ENCODE data around the gene CDH16. TPM values are rescaled to one million over a fixed set of nuclear protein-coding genes. Genes with fewer than 3 reads are reported as not detected.

Gene CDH16
- 0.25 TPM in 1 of 2 replicates, not detected in the other for total RNA-seq (2022)
- percentile 8 among the genes with signal in this experiment for Bru-seq, nascent RNA
- BruChase-seq, experiment 1, labeled RNA remaining after a 6-hour chase: not detected
- BruChase-seq, experiment 2, labeled RNA remaining after a 2-hour chase: percentile 11 among the genes with signal in this experiment
- long read RNA-seq: 0 reads

DNA sequence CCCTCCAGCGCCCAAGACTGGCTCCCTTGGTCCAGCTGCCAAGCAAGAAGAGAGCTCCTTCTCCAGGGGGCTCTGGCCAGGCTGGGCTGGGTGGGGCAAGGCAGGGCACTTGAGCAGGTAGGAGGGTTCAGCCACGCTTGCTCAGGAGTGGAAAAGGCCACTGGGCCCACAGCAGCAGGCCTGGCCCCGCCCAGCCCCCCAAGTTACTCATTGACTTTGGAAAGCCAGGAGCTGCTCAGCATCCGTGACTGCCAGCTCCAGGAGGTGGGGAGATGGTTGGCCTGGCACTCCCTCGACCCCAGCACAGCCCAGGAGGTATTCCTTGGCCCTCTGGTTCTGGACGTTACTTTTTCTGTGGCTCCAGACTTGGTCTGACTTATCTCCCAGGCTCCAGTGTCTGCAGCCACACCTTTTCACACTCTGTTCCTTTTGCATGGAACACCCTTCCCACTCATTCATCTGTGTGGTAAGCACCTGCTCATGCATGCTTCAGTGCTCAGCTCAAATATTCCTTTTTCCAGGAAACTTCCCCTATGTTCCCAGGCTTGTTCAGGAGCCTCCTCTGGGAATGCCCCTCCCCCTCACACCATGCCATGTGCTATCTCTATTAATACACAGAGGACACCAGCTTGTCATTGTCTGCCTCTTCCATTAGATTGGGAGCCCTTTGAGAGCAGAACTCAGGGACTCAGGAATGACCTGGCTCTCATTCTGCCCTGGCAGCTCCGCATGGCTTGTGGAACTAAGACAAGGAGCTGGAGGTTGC, at the start of gene CDH16:
CDH16 (minus strand) TSS at position 83 of the 766 bp plus-strand sequence. CDS start 820 bp downstream, outside the sequence.
- Mint-ChIP-seq H3K4me3 (ENCODE audit: unreplicated experiment) (no peak within 1 kb of the TSS), H3K9me3 (ENCODE audit: unreplicated experiment) (no peaks in the 10 kb centered on the region), H3K4me1 (ENCODE audit: insufficient read depth, unreplicated experiment) (peaks cover 16% of the 10 kb centered on the region), H3K27ac (ENCODE audit: low read depth, unreplicated experiment) (no peak within 1 kb of the TSS), H3K27me3 (ENCODE audit: insufficient read depth, unreplicated experiment) (no peaks in the 10 kb centered on the region), H3K36me3 (ENCODE audit: insufficient read depth, unreplicated experiment) (no peaks in the 10 kb centered on the region)
- CTCF ChIA-PET: interaction anchor here (0.5 to 4.2 kb wide), 9 partner anchors 8 to 240 kb away, joined by 3 to 25 read pairs (median 6); partner anchors contain the start of genes FBXL8, PDP2 and TRADD
- TF ChIP-seq, protein P1, sequence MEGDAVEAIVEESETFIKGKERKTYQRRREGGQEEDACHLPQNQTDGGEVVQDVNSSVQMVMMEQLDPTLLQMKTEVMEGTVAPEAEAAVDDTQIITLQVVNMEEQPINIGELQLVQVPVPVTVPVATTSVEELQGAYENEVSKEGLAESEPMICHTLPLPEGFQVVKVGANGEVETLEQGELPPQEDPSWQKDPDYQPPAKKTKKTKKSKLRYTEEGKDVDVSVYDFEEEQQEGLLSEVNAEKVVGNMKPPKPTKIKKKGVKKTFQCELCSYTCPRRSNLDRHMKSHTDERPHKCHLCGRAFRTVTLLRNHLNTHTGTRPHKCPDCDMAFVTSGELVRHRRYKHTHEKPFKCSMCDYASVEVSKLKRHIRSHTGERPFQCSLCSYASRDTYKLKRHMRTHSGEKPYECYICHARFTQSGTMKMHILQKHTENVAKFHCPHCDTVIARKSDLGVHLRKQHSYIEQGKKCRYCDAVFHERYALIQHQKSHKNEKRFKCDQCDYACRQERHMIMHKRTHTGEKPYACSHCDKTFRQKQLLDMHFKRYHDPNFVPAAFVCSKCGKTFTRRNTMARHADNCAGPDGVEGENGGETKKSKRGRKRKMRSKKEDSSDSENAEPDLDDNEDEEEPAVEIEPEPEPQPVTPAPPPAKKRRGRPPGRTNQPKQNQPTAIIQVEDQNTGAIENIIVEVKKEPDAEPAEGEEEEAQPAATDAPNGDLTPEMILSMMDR (IDR thresholded peaks at IDR 0.05; ENCODE audit: unreplicated experiment): no peak
- POLR2A ChIA-PET: interaction anchor here (0.6 to 2.0 kb wide), 8 partner anchors 9 to 653 kb away, joined by 3 to 11 read pairs (median 4); partner anchors contain the start of gene CIAO2B
- BruUV-seq (replicated peaks): no TSS peak
- no peak for DNase-seq (ENCODE audit: unreplicated experiment)
- intact Hi-C loops (cut with micrococcal nuclease): no loop called here

DNA sequence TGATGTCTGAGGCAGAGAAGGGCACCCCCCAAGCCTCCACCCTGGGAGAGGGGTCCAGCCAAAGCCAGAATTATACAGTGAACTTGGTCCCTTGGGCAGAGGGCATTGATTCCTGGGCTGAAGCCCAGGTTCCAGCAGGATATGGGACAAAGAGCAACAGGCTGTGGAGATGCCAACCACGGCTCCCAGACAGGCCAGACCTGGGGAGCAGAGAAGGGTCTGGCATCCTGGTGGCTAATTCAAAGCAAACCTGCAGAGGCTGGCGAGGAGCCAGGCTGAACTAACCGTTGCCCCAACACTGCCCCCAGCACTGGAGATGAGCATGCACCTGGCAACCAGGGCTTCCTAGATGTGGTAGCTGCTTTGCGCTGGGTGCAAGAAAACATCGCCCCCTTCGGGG, 45.4 kb upstream of the CDH16 start:
- intact Hi-C loops (cut with micrococcal nuclease): no loop called here
- no peak overlapping the region for H3K27ac Mint-ChIP-seq (ENCODE audit: low read depth, unreplicated experiment)
- H3K9me3 Mint-ChIP-seq (ENCODE audit: unreplicated experiment): no peaks in the 10 kb centered on the region
- DNase-seq (ENCODE audit: unreplicated experiment): no peak
- H3K4me3 Mint-ChIP-seq (ENCODE audit: unreplicated experiment): no peak overlapping the region
- CTCF ChIA-PET: interaction anchor here (1.2 to 2.3 kb wide), 4 partner anchors 9 to 14 kb away, joined by 3 to 13 read pairs (median 6); no protein-coding TSS in a partner anchor
- no peaks in the 10 kb centered on the region for H3K36me3 Mint-ChIP-seq (ENCODE audit: insufficient read depth, unreplicated experiment)
- no TSS peak for BruUV-seq (replicated peaks)
- peaks cover 9% of the 10 kb centered on the region for H3K4me1 Mint-ChIP-seq (ENCODE audit: insufficient read depth, unreplicated experiment)
- POLR2A ChIA-PET: no interaction called here
- peaks cover 11% of the 10 kb centered on the region for H3K27me3 Mint-ChIP-seq (ENCODE audit: insufficient read depth, unreplicated experiment)
- TF ChIP-seq, protein P1 (IDR thresholded peaks at IDR 0.05; ENCODE audit: unreplicated experiment): no peak

DNA sequence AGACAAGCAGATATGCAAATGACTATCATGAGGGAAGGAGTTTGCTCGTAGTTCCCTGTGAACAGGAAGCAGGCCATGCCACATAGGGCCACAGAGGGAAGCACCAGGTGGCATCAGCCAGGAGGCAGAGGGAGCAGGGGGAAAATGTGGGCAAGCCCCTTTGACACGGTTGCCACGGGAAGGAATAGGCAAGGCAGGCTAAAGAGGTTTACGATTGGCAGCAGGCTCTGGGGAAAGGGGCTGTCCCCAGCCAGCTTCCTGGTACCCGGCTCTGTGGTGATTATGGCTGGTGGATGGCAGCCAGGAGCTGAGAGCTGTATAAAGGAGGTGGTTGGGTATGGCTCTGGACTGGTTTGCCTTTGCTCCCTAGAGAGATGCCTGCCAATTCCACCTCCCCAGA, 43.2 kb upstream of the CDH16 start:
- no peak for DNase-seq (ENCODE audit: unreplicated experiment)
- BruUV-seq (replicated peaks): no TSS peak
- intact Hi-C loops (cut with micrococcal nuclease): no loop called here
- Mint-ChIP-seq H3K27me3 (ENCODE audit: insufficient read depth, unreplicated experiment) (peaks cover 11% of the 10 kb centered on the region), H3K4me3 (ENCODE audit: unreplicated experiment) (no peak overlapping the region), H3K36me3 (ENCODE audit: insufficient read depth, unreplicated experiment) (no peaks in the 10 kb centered on the region), H3K27ac (ENCODE audit: low read depth, unreplicated experiment) (no peak overlapping the region), H3K9me3 (ENCODE audit: unreplicated experiment) (no peaks in the 10 kb centered on the region), H3K4me1 (ENCODE audit: insufficient read depth, unreplicated experiment) (peaks cover 9% of the 10 kb centered on the region)
- ChIA-PET CTCF (interaction anchor here (0.7 to 6.2 kb wide), 10 partner anchors 8 to 214 kb away, joined by 3 to 30 read pairs (median 4); no protein-coding TSS in a partner anchor), POLR2A (interaction anchor here (0.9 kb wide), 1 partner anchor 8 kb away, joined by 3 read pairs; no protein-coding TSS in a partner anchor)
- TF ChIP-seq, protein P1 (IDR thresholded peaks at IDR 0.05; ENCODE audit: unreplicated experiment): no peak

All from MCF 10A (cell line).